GM10847 (cell line): ENCODE results near the gene FBXL17.

Experiments used
- POLR2A ChIP-seq: IDR thresholded peaks from 2 replicates; pipeline ENCODE4 v1.6.1; 2011; ENCODE audit not compliant: insufficient read length; ENCODE audit errors: extremely low read depth

FBXL17 gene

DNA sequence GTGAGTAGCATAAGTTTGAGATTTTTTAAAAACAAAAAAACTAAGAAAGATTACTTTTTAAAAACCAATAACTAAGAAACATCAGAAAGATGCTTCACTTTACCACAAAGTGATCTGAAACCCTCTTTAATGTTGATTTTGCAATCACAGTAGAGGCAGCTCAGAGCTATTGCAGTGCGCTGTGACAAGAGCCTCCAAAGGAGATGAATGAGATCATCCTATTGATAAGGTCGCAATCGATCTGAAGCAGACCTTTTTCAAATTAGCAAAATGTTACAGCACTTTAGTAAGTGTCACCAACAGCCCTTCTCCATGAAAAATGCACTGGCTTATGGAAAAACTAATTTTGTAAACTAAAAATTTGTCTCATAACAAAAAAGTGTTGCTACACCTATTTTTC lies 426.6 kb downstream of the FBXL17 start:
- no peak for TF ChIP-seq POLR2A

- no peak for TF ChIP-seq POLR2A
These were observed 427.6 kb downstream of the FBXL17 start for GRCh38 chr5:107954254-107954653.

GRCh38 chr5:107952450-107952849 lies 429.4 kb downstream of the FBXL17 start:
- TF ChIP-seq POLR2A: no peak

DNA sequence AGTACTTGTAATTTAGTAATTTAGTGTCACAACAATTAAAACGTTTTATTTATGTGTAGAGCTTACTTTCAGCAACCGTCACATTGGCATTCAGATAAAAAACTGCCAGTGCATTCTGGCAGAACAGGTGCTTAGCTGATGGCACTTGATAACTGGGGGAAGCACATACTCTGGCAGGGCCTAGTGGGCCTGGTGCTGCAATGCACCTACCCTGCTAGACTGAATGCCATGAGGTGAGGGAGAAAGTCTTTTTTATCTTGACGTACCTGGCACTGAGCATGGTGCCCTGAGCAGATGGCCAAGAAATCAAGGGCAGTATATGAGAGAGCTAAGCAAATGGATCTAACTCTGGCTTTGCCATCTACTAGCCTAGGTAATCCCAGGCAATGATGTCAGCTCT lies 430.6 kb downstream of the FBXL17 start:
- no peak for TF ChIP-seq POLR2A

DNA sequence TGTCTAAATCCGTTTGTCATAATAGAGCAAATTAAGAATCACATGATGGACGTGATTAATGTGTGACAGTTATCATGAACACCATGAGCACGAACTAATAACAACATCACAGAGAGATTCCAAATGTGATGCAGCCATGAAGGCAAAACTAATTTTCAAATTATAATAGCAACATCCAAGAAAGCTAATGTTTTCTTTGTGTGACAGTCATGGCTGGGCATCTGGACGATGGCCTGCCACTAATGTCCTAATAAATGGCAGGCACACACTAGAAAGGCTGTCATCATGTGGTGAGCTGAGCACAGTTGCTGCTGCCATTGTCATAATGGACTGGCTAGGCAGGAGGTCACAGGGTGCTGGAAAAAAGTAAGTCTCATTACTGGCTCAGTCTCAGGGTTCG lies 431.1 kb downstream of the FBXL17 start:
- no peak for TF ChIP-seq POLR2A

- no peak for TF ChIP-seq POLR2A
These were observed 432.1 kb downstream of the FBXL17 start for GRCh38 chr5:107949688-107950341.

DNA sequence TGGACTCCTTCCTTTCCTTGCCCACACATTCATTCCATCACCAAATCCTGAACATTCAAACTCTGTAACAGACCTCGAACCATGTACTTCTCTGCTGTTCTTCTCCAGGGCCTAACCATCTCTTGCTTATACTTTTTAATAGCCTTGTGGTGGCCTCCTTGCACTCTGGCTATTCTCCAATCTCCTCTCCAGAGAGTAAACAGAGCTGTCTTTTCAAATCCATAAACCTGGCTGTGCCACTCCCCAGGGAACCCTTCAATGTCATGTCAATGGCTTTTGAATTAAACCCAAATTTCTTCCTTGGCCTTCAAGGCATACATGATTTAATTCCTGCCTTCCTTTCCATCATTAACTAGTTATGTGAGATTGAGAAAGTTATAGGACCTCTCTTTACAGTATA lies 433.5 kb downstream of the FBXL17 start:
- TF ChIP-seq POLR2A: no peak

GRCh38 chr5:107945061-107945460 lies 436.8 kb downstream of the FBXL17 start:
- no peak for TF ChIP-seq POLR2A

GRCh38 chr5:107943923-107944322 lies 438.0 kb downstream of the FBXL17 start:
- TF ChIP-seq POLR2A: no peak

- TF ChIP-seq POLR2A: no peak
These were observed 440.9 kb downstream of the FBXL17 start for GRCh38 chr5:107941036-107941435.

- TF ChIP-seq POLR2A: no peak
These were observed 444.1 kb downstream of the FBXL17 start for GRCh38 chr5:107937651-107938355.

DNA sequence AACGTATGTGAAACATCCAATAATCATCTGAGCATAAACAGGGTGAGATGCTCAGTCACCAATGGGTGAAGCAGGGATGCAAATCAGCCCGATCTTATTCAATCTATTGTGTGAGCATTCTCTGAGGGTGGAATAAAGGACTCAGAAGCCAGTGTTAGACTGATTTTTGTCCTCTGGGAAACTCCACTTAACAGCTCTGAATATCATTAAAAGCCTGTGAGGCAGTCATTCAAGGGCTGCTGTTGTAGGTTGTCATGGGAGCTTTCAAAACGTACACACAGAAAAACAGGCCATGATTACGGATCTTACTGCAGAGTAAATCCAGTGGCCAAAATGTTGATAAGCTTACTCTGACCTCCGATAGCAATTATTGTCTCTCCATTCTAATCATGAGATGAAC lies 444.7 kb downstream of the FBXL17 start:
- TF ChIP-seq POLR2A: no peak

DNA sequence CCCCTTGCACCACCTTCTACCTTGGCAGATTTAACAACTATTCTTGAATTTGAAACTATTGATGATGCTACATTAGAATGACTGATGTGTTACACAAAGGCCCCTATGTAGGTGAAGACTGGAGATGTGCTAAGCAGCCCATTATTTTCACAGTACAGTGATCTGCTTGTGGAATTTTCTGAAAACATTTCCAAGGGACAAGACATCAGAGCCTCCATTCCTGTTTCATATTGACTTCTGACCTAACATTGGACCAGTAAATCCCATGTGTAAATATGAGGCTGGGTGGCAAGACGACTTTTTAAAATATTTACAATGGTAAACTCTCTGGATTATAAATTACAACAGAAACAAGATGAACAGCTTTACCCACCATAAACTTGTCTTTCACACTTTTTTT lies 445.4 kb downstream of the FBXL17 start:
- TF ChIP-seq POLR2A: no peak

DNA sequence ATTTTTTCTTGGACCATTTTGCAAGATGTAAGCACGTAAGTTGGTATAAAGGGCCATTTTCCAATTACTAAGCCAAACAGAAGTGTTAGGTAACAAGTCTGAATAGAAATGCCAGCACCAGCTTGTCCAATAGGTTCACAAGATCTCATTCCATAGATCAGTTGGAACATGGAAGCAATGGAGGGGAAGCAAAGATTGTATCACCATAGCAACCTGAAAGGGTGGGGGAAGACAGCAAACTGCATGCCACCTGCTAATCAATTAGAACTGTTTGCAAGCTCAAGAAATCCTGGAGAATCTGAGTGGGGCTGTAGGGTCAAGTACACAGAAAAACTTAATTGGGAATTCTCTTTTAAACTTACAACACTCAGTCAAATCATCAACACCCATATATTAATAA lies 446.3 kb downstream of the FBXL17 start:
- no peak for TF ChIP-seq POLR2A

- no peak for TF ChIP-seq POLR2A
These were observed 448.6 kb downstream of the FBXL17 start for GRCh38 chr5:107933326-107933725.

- no peak for TF ChIP-seq POLR2A
These were observed 451.0 kb downstream of the FBXL17 start for GRCh38 chr5:107930891-107931290.

GRCh38 chr5:107930092-107930491 lies 451.8 kb downstream of the FBXL17 start:
- no peak for TF ChIP-seq POLR2A
